Calu3 (cell line): ENCODE measurements around the gene LXN. TPM values are rescaled to one million over a fixed set of nuclear protein-coding genes. Genes with fewer than 3 reads are reported as not detected.
A peak's percentile ranks its signal among the peaks of the same experiment; 100 is the strongest.

Experiments
- BruUV-seq: library from RNA; stranded (reverse); fragments of 400-500 nt; replicated peaks from 2 replicates; lab custom pipeline; 2021; lab: Mats Ljungman, UMichigan
- CTCF ChIA-PET: fragments of 300-600 bp; sonication (Branson Sonifier 250); formaldehyde crosslinking; loops from one replicate; lab custom pipeline; 2022; ENCODE audit warnings: antibody characterized with exemption; lab: Charles Lee
- DNase-seq: peaks from one replicate; pipeline ENCODE4 v3.0.0; 2022
- H3K27ac Mint-ChIP-seq: one replicate; pipeline ENCODE4 v1.8.0; 2022; ENCODE audit warnings: mixed read lengths; ENCODE audit not compliant: unreplicated experiment
- H3K27me3 Mint-ChIP-seq: one replicate; pipeline ENCODE4 v1.8.0; 2022; ENCODE audit warnings: mixed read lengths; ENCODE audit not compliant: unreplicated experiment
- H3K36me3 Mint-ChIP-seq: one replicate; pipeline ENCODE4 v1.8.0; 2022; ENCODE audit warnings: mild to moderate bottlenecking, moderate library complexity, mixed read lengths; ENCODE audit not compliant: insufficient read depth, unreplicated experiment
- H3K4me1 Mint-ChIP-seq: one replicate; pipeline ENCODE4 v1.8.0; 2022; ENCODE audit warnings: mild to moderate bottlenecking, low read depth, mixed read lengths; ENCODE audit not compliant: unreplicated experiment
- H3K4me3 Mint-ChIP-seq: one replicate; pipeline ENCODE4 v1.8.0; 2022; ENCODE audit warnings: mild to moderate bottlenecking, low read depth, moderate library complexity, mixed read lengths; ENCODE audit not compliant: unreplicated experiment
- H3K9me3 Mint-ChIP-seq: one replicate; pipeline ENCODE4 v1.8.0; 2022; ENCODE audit warnings: low read depth, mixed read lengths; ENCODE audit not compliant: unreplicated experiment
- CTCF ChIP-seq: fragments of 200-600 bp; IDR thresholded peaks from one replicate; pipeline ENCODE4 v1.8.0; 2022; ENCODE audit warnings: antibody characterized with exemption; ENCODE audit not compliant: unreplicated experiment
- intact Hi-C: fragments of 100-400 bp; cut with micrococcal nuclease; formaldehyde crosslinking; loops from one replicate; pipeline ENCODE4 v1.10.0; 2022; ENCODE audit not compliant: unreplicated experiment
- total RNA-seq: library from RNA; stranded (reverse); gene quantifications from 2 replicates; pipeline ENCODE4 v1.2.3, GENCODE V29; 2022

Gene LXN
- total RNA-seq, 1 experiment from 2014 or later: 42.8 TPM

DNA sequence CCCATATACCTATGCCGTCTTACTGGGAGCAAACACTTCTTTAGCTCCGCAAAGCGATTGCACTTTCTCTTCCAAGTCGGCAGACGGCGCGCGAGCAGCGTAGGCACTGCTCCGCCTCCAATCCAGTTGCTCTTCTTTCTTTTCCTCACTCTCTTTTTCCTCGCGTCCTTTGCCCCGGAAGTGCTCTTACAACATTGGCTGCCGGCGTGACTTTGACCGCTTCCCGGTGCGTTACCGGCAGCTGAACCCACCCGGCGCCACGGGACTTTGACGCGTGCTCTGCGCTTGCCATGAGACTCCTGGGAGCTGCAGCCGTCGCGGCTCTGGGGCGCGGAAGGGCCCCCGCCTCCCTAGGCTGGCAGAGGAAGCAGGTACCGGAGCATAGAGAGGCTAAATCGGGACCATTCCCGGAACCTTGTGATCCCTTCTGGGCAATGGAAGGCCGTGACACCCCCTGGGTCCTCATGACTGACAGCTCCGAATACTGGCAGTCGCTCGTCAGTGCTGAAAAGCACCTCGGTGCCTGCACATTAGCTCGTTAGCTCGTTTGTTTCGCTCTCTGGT, 28.0 kb downstream of the LXN start, which contains the start of gene GFM1:
GFM1 (plus strand) TSS at position 183 of the 564 bp plus-strand sequence; CDS start at position 291, 108 bp downstream.
- peak; percentile 95 for DNase-seq
- intact Hi-C loops: loop anchor here (5.0 kb wide), 2 partner anchors 107 to 1027 kb away; no protein-coding TSS in a partner anchor
- Mint-ChIP-seq H3K4me3 (peak within 1 kb of the TSS; percentile 74), H3K27me3 (no peaks in the 10 kb centered on the region), H3K9me3 (no peaks in the 10 kb centered on the region), H3K27ac (peak within 1 kb of the TSS; percentile 42), H3K36me3 (peaks cover 32% of the 10 kb centered on the region), H3K4me1 (peaks cover 11% of the 10 kb centered on the region)
- TSS peak; percentile 45 for BruUV-seq
- CTCF ChIA-PET: interaction anchor here (0.5 to 2.2 kb wide), 12 partner anchors 9 to 1734 kb away, joined by 3 to 12 read pairs (median 4); partner anchors contain the start of genes MFSD1 and MLF1
- peak; percentile 90 for TF ChIP-seq CTCF

DNA sequence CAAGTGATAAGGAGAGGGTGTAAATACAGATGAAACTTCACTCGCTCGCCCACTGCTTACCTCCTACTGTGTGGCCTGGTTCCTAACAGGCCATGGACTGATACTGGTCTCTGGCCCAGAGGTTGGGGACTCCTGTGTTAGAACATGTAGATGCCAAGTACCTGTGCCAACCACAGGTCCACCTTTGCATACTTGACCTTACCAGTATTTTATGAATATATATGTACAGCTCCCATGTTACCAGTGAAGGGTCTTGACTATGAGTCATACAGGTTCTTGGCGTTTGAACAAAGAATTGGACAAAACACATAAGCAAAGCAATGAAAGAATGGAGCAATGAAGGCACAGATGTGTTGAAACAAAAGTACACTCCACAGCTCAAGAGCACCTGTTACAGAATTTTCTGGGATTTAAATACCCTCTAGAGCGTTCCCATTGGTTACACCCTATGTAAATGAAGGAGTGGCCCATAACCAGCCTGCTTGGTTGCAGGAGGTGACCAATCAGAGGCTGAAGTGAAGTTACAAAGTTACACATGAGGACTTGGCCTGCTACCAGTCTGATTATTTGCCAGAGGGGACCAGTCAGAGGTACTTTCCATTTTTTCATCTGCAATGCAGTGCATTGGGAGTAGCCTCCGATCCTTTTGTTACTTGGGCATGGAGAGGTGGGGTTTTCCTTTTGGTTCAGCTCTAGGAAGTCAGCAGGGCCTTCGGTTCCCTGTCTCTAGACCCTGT, 29.8 kb downstream of the LXN start:
- intact Hi-C loops: loop anchor here (5.0 kb wide), 2 partner anchors 105 to 1025 kb away; no protein-coding TSS in a partner anchor
- no peak for DNase-seq
- Mint-ChIP-seq H3K36me3 (peaks cover 25% of the 10 kb centered on the region), H3K9me3 (no peaks in the 10 kb centered on the region), H3K4me3 (no peak overlapping the region), H3K27me3 (no peaks in the 10 kb centered on the region), H3K4me1 (peaks cover 11% of the 10 kb centered on the region), H3K27ac (no peak overlapping the region)
- no peak for TF ChIP-seq CTCF
- BruUV-seq: no TSS peak
- CTCF ChIA-PET: no interaction called here

DNA sequence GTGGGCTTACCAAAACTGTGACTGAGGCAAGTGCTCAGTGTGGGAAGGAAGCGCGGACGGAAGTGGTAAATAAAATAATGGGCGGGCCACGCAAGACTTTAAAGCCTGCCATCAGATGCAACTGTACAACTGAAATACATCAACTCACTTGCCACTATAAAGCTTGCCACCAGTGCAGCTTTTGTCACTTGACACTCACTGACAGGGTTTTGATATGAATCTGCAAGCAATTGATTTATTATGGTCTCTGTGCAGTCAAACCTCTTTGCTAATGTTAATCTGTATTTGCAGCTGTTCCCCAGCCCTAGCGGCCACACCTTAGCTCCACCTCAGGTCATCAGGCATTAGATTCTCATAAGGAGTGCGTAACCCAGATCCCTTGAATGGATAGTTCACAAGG, 30.4 kb downstream of the LXN start:
- CTCF ChIA-PET: no interaction called here
- H3K36me3 Mint-ChIP-seq: peaks cover 25% of the 10 kb centered on the region
- intact Hi-C loops: loop anchor here (5.0 kb wide), 2 partner anchors 105 to 1025 kb away; no protein-coding TSS in a partner anchor
- H3K4me1 Mint-ChIP-seq: peaks cover 11% of the 10 kb centered on the region
- H3K4me3 Mint-ChIP-seq: no peak overlapping the region
- no peaks in the 10 kb centered on the region for H3K9me3 Mint-ChIP-seq
- BruUV-seq: no TSS peak
- no peak for TF ChIP-seq CTCF
- no peaks in the 10 kb centered on the region for H3K27me3 Mint-ChIP-seq
- DNase-seq: no peak
- H3K27ac Mint-ChIP-seq: no peak overlapping the region

GRCh38 chr3:158640646-158641045, 31.8 kb downstream of the LXN start:
- Mint-ChIP-seq H3K4me3 (no peak overlapping the region), H3K9me3 (no peaks in the 10 kb centered on the region), H3K36me3 (peaks cover 20% of the 10 kb centered on the region), H3K4me1 (peaks cover 7% of the 10 kb centered on the region), H3K27me3 (no peaks in the 10 kb centered on the region), H3K27ac (no peak overlapping the region)
- no peak for TF ChIP-seq CTCF
- intact Hi-C loops: loop anchor here (5.0 kb wide), 2 partner anchors 103 to 1023 kb away; no protein-coding TSS in a partner anchor
- CTCF ChIA-PET: interaction anchor here (0.8 kb wide), 1 partner anchor 83 kb away, joined by 3 read pairs; no protein-coding TSS in a partner anchor
- no TSS peak for BruUV-seq
- no peak for DNase-seq
